Renal cortex interstitium (tissue), 11 donors: ENCODE data around the gene GART. TPM values are rescaled to one million over a fixed set of nuclear protein-coding genes. Genes with fewer than 3 reads are reported as not detected.
"Not testable (repeated sequence)": the region's sequence is repeated elsewhere in the genome, so short reads cannot be mapped to it uniquely, and the experiment has no call there.

Experiments
- DNase-seq, 11 donors: peaks; one replicate each; pipeline ENCODE4 v3.0.0-alpha.2; 2013; ENCODE audit warnings: low read depth in 9 of 11, low spot score in 4 of 11; ENCODE audit errors: extremely low read depth in 1 of 11
- polyA plus RNA-seq, 3 donors: library from polyadenylated mRNA; unstranded; fragments of 120-200 nt; gene quantifications; one replicate each; pipeline ENCODE4 v1.2.1, GENCODE V29; 2013; ENCODE audit not compliant: insufficient read length in 3 of 3

The GART gene
- polyA plus RNA-seq, 3 donors: 70.7 to 83.8 (median 77.1) TPM

GRCh38 chr21:33541105-33541711, 709 bp downstream of the GART start:
- DNase-seq: peak in 1 of 11 donors; percentile 2

- DNase-seq: no peak
These were observed 1.2 kb downstream of the GART start for GRCh38 chr21:33540711-33541104.

- no peak for DNase-seq
These were observed 2.3 kb downstream of the GART start for GRCh38 chr21:33539616-33540015.

- DNase-seq: no peak
These were observed 4.7 kb downstream of the GART start for GRCh38 chr21:33537212-33537611.

- DNase-seq: no peak
These were observed 10.9 kb downstream of the GART start for GRCh38 chr21:33531007-33531406.

GRCh38 chr21:33522953-33523349, 19.0 kb downstream of the GART start:
- DNase-seq: no peak

- no peak for DNase-seq
These were observed 19.5 kb downstream of the GART start for GRCh38 chr21:33522297-33522952.

GRCh38 chr21:33518899-33519298, 23.0 kb downstream of the GART start:
- no peak for DNase-seq

GRCh38 chr21:33514229-33514628, 27.7 kb downstream of the GART start:
- DNase-seq: no peak

- no peak for DNase-seq
These were observed 29.4 kb downstream of the GART start for GRCh38 chr21:33512481-33512880.

- no peak for DNase-seq
These were observed 30.3 kb downstream of the GART start for GRCh38 chr21:33511639-33512038.

- DNase-seq: no peak
These were observed 31.1 kb downstream of the GART start for GRCh38 chr21:33510826-33511225.

GRCh38 chr21:33507003-33507402, 34.9 kb downstream of the GART start:
- not testable (repeated sequence) for DNase-seq

- DNase-seq: no peak
These were observed 36.1 kb downstream of the GART start for GRCh38 chr21:33505833-33506232.

- DNase-seq: no peak
These were observed 45.6 kb downstream of the GART start for GRCh38 chr21:33496345-33496744.

- DNase-seq: no peak
These were observed 46.2 kb downstream of the GART start for GRCh38 chr21:33495743-33496142.

GRCh38 chr21:33493756-33494155, 48.2 kb downstream of the GART start:
- no peak for DNase-seq

- DNase-seq: no peak
These were observed 49.3 kb downstream of the GART start for GRCh38 chr21:33492571-33492970.

GRCh38 chr21:33491373-33492102, 50.4 kb downstream of the GART start, which contains the start of gene DNAJC28:
DNAJC28 (minus strand) TSS chr21:33491716; CDS start chr21:33489393, 2,323 bp downstream.
- peak; percentile 86 to 97 (median 92) for DNase-seq

GRCh38 chr21:33490991-33491372, 50.9 kb downstream of the GART start:
- DNase-seq: no peak
